Ovary (tissue), 9 donors: ENCODE data around the gene HSPA4L. TPM values are rescaled to one million over a fixed set of nuclear protein-coding genes. Genes with fewer than 3 reads are reported as not detected.

ENCODE experiments used
- DNase-seq, 5 donors: peaks; one replicate each; pipeline ENCODE4 v3.0.0-alpha.2; 2019 to 2020
- H3K27ac ChIP-seq, 2 donors: fragments of 200-600 bp; one replicate each; pipeline versions ENCODE4 v1.5.1 to v1.8.0; 2019 to 2022
- H3K27me3 ChIP-seq: fragments of 200-600 bp; one replicate; pipeline ENCODE4 v1.8.0; 2022
- H3K36me3 ChIP-seq: fragments of 200-600 bp; sonication (generic); one replicate; pipeline ENCODE4 v1.5.1; 2019
- H3K4me1 ChIP-seq: one replicate; pipeline ENCODE4 v1.8.1; 2013; ENCODE audit warnings: mild to moderate bottlenecking, moderate library complexity; ENCODE audit not compliant: insufficient read depth
- H3K4me3 ChIP-seq: fragments of 200-600 bp; sonication (generic); one replicate; pipeline ENCODE4 v1.5.1; 2017
- H3K9me3 ChIP-seq, 2 donors: fragments of 200-600 bp in 1 of 2; sonication (generic) in 1 of 2; one replicate each; pipeline versions ENCODE4 v1.5.1 to v1.8.1; 2013 to 2019; ENCODE audit warnings: mild to moderate bottlenecking in 1 of 2, moderate library complexity in 1 of 2
- EP300 ChIP-seq: sonication (generic); formaldehyde crosslinking; IDR thresholded peaks from one replicate; pipeline ENCODE4 v1.6.1; 2017; ENCODE audit warnings: antibody characterized with exemption
- POLR2A ChIP-seq: fragments of 450-650 bp; IDR thresholded peaks from one replicate; pipeline ENCODE4 v1.6.1; 2017; ENCODE audit warnings: antibody characterized with exemption, mild to moderate bottlenecking, moderate library complexity
- WGBS, 3 donors: extraction: QIAGEN DNeasy Blood & Tissue Kit in 1 of 3; methylation state at CpG; one replicate each; pipeline versions ENCODE4 v1.1.5 to v1.1.7; 2013 to 2017; 5-methylcytosine and 5-hydroxymethylcytosine counted together
- intact Hi-C, 4 donors: fragments of 100-400 bp; cut with DNase I; formaldehyde crosslinking; loops; one replicate each; pipeline versions ENCODE4 v1.11.0 to v1.15.1; 2022 to 2023
- polyA plus RNA-seq, 2 donors: library from polyadenylated mRNA; stranded (reverse); fragments of 200-250 nt in 1 of 2; fragments of 350-450 nt in 1 of 2; fragmentation: Illumina TruSeq in 1 of 2; extraction: RNeasy Lipid Tissue Mini Kit (QIAGEN cat#74804) in 1 of 2; gene quantifications; one replicate each; pipeline ENCODE4 v1.2.3, GENCODE V29; 2013 to 2014
- total RNA-seq, 7 donors: library from RNA; depleted of rRNA in 2 of 7; stranded (reverse); fragments of >200 nt in 2 of 7; fragmentation: NEBNext Ultra II Directional in 3 of 7; extraction: Animal tissue kit (Norgen Biotek cat#: 25700) in 3 of 7; gene quantifications; one replicate each; pipeline versions ENCODE4 v1.1.0 to v1.2.4, GENCODE V29; 2016 to 2023
- TF ChIP-seq, protein P1 (sequence below), 3 donors: fragments of 450-650 bp in 2 of 3; fragments of 200-600 bp in 1 of 3; IDR thresholded peaks; one replicate each; pipeline versions ENCODE4 v1.5.1 to v1.8.0; 2016 to 2022; ENCODE audit warnings: antibody characterized with exemption in 3 of 3, mild to moderate bottlenecking in 1 of 3
- donor health status: DM: no; HTN: no; CAD: no; lungs with moderate emphysema.
- donor health status: DM: no; HTN: no; CAD: no.
- donor health status: Bipolar disorder and iron deficiency.
- donor health status: DM: yes; HTN: yes; CAD: no.
- donor health status: DM: no; HTN: no; CAD: no.
- donor health status: DM: yes; HTN: yes; CAD: no.

Gene HSPA4L
- total and polyA plus RNA-seq, 9 donors = 0.63 to 12.6 (median 6.2) TPM

DNA sequence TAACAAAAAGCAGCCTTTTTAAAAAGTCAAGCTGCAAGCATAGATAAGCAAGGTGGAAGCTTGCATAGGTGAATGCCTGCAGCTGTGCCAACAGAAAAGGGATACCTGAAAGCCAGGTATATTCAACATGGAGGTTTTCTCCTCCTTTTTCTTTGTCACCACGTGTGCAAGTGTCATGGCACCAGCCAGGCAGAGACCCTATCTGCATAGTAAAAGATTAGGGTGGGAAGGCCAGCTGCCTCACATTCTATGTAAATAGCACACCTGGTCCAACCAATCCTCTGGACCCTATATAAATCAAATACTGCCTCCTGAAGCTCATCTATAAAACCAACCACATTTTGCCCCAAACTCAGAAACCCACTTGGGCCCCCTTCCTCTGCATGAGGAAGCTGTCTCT lies 70.5 kb downstream of the HSPA4L start:
- no peak for DNase-seq
- Histone ChIP-seq H3K4me1 (no peaks in the 10 kb centered on the region), H3K36me3 (no peaks in the 10 kb centered on the region), H3K27me3 (no peaks in the 10 kb centered on the region), H3K9me3 (no peaks in the 10 kb centered on the region), H3K4me3 (no peak overlapping the region), H3K27ac (no peak overlapping the region)
- intact Hi-C loops = no loop called here
- TF ChIP-seq POLR2A = no peak
- TF ChIP-seq EP300 = no peak
- TF ChIP-seq, protein P1, sequence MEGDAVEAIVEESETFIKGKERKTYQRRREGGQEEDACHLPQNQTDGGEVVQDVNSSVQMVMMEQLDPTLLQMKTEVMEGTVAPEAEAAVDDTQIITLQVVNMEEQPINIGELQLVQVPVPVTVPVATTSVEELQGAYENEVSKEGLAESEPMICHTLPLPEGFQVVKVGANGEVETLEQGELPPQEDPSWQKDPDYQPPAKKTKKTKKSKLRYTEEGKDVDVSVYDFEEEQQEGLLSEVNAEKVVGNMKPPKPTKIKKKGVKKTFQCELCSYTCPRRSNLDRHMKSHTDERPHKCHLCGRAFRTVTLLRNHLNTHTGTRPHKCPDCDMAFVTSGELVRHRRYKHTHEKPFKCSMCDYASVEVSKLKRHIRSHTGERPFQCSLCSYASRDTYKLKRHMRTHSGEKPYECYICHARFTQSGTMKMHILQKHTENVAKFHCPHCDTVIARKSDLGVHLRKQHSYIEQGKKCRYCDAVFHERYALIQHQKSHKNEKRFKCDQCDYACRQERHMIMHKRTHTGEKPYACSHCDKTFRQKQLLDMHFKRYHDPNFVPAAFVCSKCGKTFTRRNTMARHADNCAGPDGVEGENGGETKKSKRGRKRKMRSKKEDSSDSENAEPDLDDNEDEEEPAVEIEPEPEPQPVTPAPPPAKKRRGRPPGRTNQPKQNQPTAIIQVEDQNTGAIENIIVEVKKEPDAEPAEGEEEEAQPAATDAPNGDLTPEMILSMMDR (IDR thresholded peaks at IDR 0.05) = no peak
- 22 to 32% (median 29%) methylated on average over 1 of the region's 1 CpG for WGBS, 3 donors

DNA sequence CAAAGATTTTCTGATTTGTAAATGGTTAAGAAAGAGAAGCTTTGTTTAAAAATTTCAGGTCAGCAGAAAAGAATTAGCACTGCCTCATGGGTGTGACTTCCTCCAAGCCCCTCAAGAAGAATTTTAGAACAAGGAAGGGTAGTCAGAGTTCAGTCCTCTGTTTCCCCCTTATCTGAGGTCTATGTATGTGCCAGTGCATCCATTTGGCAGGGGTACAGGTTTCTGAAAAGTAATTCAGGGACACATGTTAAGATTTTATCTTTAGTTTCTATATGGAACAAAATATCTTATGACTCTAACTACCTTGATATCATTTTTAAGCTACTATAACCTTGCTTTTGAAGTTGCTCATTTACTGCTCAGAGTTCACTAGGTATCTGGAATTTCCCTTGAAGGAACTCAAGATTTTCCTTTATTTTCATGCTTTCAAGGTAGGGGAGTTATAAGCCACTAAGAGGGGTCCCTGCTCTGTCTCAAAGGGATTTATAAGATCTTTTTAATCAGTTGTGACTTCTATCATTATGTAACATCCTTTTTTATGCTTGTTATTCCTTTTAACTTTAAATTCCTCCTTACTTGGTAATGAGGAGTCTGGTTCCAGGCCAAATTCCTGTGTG lies 74.2 kb downstream of the HSPA4L start:
- Histone ChIP-seq H3K4me3 (no peak overlapping the region), H3K9me3 (no peaks in the 10 kb centered on the region), H3K36me3 (no peaks in the 10 kb centered on the region), H3K4me1 (no peaks in the 10 kb centered on the region), H3K27me3 (no peaks in the 10 kb centered on the region), H3K27ac (no peak overlapping the region)
- no peak for TF ChIP-seq POLR2A
- no peak for TF ChIP-seq EP300
- TF ChIP-seq, protein P1 (IDR thresholded peaks at IDR 0.05) = no peak
- intact Hi-C loops = no loop called here
- DNase-seq = no peak

DNA sequence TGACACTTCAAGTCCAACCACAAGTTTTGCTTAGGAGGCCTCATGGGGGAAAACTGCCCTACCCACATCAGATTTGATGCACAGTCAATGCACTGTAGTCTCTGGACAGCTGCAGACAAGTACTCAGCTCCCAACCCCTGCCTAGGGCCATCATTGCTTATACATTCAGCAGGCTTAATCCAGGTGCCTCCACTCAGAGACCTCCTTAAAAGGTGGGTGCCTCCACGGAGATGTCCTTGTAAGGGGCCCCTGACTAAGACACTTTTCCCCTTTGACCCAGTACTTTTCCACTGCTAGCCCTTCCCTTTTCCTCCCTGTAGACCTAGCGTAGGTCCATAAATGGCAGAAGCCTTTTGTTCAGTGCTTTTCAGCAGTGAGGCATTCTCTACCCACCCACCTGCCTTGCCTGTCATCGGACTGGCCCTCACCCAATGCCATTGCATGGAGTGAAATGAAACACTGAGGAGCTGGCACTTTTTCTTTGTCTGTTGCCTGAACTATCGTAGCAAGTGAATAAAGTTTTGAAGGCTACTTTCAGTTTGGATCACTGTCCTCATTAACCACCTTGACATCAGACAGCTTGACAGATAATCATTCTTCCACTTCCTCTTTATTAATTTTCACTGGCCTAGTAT lies 74.8 kb downstream of the HSPA4L start:
- WGBS, 3 donors = 81 to 90% (median 89%) methylated on average over 4 of the region's 4 CpGs
- no peaks in the 10 kb centered on the region for H3K36me3 ChIP-seq
- no peaks in the 10 kb centered on the region for H3K4me1 ChIP-seq
- TF ChIP-seq POLR2A (no peak), EP300 (no peak)
- TF ChIP-seq, protein P1 (IDR thresholded peaks at IDR 0.05) = no peak
- no peak overlapping the region for H3K27ac ChIP-seq
- intact Hi-C loops = no loop called here
- no peak overlapping the region for H3K4me3 ChIP-seq
- H3K9me3 ChIP-seq = no peaks in the 10 kb centered on the region
- no peaks in the 10 kb centered on the region for H3K27me3 ChIP-seq
- no peak for DNase-seq

DNA sequence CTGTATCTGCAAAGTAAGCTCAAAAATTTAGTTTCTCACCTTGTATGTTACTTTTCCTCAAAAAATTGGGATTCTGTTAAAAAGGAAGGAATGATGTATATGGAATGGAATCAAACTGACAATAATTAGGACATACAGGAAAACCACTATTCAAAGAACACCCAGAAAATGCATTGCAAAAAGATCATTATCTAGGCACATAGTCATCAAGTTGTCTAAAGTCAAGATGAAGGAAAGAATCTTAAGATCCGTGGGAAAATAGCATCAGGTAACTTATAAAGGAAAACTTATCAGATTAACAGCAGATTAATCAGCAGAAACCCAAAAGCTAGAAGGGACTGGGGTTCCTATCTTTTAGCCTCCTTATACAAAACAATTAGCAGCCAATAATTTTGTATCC lies 75.5 kb downstream of the HSPA4L start:
- no peak for DNase-seq
- H3K4me1 ChIP-seq = no peaks in the 10 kb centered on the region
- no peaks in the 10 kb centered on the region for H3K9me3 ChIP-seq
- H3K36me3 ChIP-seq = no peaks in the 10 kb centered on the region
- TF ChIP-seq POLR2A = no peak
- TF ChIP-seq EP300 = no peak
- TF ChIP-seq, protein P1 (IDR thresholded peaks at IDR 0.05) = no peak
- intact Hi-C loops = no loop called here
- WGBS, 3 donors = 90 to 98% (median 94%) methylated on average over 1 of the region's 1 CpG
- no peaks in the 10 kb centered on the region for H3K27me3 ChIP-seq
- no peak overlapping the region for H3K27ac ChIP-seq
- no peak overlapping the region for H3K4me3 ChIP-seq
